GM12801 (cell line): ENCODE measurements around the gene PPP1R7.

Experiments used
- TF ChIP-seq, protein P1 (sequence below): IDR thresholded peaks from one replicate; pipeline ENCODE4 v1.5.1; 2011; ENCODE audit warnings: control low read depth; ENCODE audit not compliant: insufficient read length; ENCODE audit errors: extremely low read depth

The PPP1R7 gene

DNA sequence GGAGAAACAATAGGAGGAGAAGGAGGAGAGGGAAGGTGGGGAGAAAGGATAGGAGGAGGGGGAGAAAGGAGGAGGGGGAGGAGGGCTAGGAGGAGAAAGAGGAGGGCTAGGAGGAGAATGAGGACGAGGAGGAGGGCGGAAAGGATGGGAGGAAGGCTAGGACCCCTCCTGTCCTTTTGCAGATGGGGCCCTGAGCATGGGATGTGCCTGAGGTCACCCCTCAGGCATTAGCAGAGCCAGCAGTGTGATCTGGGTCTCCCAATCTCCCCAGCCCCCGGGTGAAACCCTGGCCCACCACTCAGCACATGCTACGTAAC lies 37.6 kb downstream of the PPP1R7 start:
- TF ChIP-seq, protein P1, sequence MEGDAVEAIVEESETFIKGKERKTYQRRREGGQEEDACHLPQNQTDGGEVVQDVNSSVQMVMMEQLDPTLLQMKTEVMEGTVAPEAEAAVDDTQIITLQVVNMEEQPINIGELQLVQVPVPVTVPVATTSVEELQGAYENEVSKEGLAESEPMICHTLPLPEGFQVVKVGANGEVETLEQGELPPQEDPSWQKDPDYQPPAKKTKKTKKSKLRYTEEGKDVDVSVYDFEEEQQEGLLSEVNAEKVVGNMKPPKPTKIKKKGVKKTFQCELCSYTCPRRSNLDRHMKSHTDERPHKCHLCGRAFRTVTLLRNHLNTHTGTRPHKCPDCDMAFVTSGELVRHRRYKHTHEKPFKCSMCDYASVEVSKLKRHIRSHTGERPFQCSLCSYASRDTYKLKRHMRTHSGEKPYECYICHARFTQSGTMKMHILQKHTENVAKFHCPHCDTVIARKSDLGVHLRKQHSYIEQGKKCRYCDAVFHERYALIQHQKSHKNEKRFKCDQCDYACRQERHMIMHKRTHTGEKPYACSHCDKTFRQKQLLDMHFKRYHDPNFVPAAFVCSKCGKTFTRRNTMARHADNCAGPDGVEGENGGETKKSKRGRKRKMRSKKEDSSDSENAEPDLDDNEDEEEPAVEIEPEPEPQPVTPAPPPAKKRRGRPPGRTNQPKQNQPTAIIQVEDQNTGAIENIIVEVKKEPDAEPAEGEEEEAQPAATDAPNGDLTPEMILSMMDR = no peak

DNA sequence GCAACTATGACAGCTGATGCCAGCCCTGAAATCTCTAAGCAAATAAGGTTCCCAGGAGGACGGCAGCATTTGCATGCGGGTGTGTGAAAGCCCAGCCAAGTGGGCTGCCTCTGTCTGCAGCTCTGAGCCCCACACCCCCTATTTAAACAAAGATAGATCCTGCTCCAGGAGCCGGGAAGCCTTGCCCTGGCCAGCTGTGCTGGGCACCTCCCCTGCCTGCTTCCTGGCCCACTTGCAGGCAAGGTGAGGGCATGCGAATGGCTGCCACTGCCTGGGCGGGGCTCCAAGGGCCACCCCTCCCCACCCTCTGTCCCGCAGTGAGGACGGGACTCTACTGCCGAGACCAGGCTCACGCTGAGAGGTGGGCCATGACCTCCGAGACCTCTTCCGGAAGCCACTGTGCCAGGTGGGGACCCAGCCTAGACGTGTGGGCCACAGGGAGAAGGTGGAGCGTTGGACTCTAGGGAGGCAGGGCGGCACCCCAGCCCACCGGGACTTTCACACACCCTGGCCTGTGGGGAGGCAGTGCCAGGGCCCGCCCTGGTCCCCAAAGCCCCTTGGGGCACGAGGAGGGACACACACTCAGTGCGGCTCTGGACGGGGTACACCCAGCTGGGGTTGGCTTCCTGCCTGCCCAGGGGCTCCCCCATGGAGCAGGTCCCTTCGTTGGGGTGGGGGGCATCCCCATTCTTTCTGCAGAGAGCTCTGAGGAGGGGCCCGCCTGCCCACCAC lies 38.3 kb downstream of the PPP1R7 start, which contains the start of gene ANO7:
TSS of gene ANO7 (plus strand) at position 317 of the 732 bp plus-strand sequence. CDS start 1,387 bp downstream, outside the sequence.
- TF ChIP-seq, protein P1 = no peak

DNA sequence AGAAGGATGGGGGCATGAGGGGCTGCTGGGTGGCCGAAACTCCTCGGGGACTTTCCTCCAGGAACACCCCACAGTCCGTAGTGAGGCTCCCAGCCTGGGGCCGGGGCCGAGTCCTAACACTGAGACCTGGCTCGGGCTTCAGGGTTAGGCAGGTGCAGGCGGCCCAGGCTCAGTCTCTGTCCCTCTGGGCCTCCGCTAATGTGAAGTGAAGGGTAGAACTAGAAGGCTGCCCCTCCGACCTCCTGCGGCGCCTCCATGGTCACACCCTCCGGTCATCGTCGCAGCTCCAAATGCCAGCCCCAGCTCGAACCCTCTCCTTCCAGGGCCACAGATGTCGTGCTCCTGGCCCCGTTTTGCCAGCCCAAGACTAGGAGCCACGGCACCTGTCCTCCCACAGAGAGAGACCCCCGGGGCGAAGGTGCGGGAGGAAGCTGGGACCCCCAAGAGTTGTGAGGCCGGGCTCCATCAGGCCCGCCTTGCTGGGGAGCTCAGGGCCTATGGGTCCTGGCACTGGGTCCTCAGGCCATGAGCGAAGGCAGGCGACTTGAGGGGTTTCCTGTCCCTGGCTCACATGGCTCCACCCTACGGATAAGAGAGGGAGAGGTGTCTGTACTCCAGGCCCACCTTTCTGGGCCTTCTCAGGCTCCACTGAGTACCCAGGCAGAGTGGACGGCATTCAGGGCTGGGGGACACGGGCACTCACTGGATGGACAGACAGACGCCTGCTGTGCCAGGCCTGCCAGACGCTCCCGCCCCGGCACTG lies 39.0 kb downstream of the PPP1R7 start:
- TF ChIP-seq, protein P1 = no peak

DNA sequence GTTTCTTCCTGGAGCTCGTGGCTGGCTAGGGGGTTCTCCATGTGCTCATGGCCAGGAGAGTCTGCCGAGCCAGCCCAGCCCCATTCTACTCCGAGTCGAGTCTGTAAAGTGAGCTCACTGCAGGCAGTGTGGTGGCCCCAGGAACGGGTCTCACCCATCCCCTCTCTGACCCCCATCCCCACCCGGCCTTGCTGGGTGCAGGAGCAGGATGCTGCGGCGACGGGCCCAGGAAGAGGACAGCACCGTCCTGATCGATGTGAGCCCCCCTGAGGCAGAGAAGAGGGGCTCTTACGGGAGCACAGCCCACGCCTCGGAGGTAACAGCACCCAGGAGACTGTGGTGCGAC lies 39.6 kb downstream of the PPP1R7 start:
- TF ChIP-seq, protein P1 = no peak

DNA sequence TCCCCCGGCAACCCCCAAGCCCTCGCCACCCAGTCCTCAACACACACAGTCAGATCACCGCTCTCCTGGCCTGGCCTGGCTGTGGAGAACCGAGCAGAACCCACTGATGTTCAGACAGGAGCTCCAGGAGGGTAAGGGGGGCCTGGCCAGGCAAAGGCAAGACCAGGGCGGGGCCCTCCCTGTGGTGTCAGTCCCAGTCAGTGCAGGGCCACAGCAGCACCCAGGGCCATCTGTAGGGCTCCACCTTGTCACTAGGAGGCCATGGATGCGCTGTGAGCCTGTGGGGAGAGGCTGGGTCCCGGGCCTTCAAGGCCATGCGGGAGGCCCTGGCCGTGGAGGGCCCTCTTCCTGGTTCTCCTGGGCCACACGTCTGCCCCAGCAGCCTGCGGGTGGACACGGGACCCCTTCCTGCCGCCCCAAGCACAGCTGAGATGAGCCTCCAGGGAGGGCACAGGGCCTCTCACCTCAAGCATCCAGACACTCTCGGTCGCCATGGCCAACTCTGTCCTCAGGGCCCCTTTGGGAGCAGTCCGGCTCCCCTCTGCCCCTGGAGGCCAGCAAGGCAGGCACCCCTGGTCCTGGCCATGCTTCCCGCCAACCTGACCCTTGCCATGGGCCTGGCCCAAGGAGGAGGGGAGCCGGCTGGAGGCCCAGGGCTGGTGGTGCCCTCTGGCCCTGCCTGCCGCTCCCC lies 40.2 kb downstream of the PPP1R7 start:
- TF ChIP-seq, protein P1 = no peak

DNA sequence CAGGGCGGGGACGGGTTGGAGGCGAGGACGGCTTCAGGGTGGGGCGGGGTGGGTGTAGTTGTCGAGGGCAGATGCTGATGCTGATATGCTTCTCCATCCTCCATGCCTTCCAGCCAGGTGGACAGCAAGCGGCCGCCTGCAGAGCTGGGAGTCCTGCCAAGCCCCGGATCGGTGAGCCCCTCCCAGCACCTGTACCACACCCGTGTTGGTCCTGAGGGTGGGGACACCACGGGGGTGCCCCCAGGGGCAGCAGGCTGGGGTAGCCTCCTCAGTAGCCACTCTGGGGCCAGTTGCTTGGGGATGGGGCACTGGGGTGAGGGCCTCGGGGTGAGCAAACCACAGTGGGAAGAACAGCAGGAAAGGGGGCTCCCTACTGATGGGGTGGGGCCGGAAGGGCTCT lies 40.8 kb downstream of the PPP1R7 start:
- TF ChIP-seq, protein P1 = no peak

DNA sequence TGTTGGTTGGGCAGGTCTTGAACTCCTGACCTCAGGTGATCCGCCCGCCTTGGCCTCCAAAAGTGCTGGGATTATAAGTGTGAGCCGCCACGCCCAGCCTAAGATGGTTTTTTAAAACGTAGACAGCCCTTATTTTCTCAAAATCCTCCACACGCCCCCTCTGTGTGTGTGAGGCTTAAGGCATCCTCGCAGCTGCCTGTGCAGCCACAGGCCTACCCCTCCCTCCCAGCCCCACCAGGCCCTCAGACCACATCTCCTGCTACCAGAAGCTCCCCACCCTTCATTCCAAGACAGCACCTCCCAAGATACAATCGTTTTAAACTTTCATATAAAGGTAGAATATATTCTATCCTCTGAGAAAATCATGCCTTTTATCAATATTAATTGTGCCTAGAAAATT lies 43.0 kb downstream of the PPP1R7 start:
- TF ChIP-seq, protein P1 = no peak
